Fibroblast of lung (primary cell): ENCODE measurements around the gene CNTNAP4. TPM values are rescaled to one million over a fixed set of nuclear protein-coding genes. Genes with fewer than 3 reads are reported as not detected.

Experiments used
- DNase-seq, 2 donors: peaks; one replicate each; pipeline versions ENCODE4 v3.0.0 to v3.0.0-alpha.2; 2010; ENCODE audit warnings: low read depth in 2 of 2
- H2AFZ ChIP-seq: 2 replicates; pipeline ENCODE4 v1.5.1; 2012; ENCODE audit warnings: low read length, control low read depth, inconsistent platforms
- H3K27ac ChIP-seq: 2 replicates; pipeline ENCODE4 v1.5.1; 2011; ENCODE audit warnings: low read length, control low read depth; ENCODE audit not compliant: insufficient read depth
- H3K27me3 ChIP-seq: 2 replicates; pipeline ENCODE4 v1.5.1; 2011; ENCODE audit warnings: mild to moderate bottlenecking, low read length; ENCODE audit not compliant: control insufficient read depth, insufficient read depth
- H3K36me3 ChIP-seq: 2 replicates; pipeline ENCODE4 v1.5.1; 2011; ENCODE audit warnings: low read length; ENCODE audit not compliant: control insufficient read depth, insufficient read depth
- H3K4me1 ChIP-seq: 2 replicates; pipeline ENCODE4 v1.5.1; 2011; ENCODE audit warnings: low read length; ENCODE audit not compliant: control insufficient read depth, insufficient read depth; ENCODE audit errors: extremely low read depth
- H3K4me2 ChIP-seq: 2 replicates; pipeline ENCODE4 v1.5.1; 2011; ENCODE audit warnings: low read length, control low read depth; ENCODE audit not compliant: insufficient read depth; ENCODE audit errors: extremely low read depth
- H3K4me3 ChIP-seq, 4 experiments: fragments of 200-600 bp in 1 of 4; sonication (generic) in 1 of 4; replicated peaks in 1 of 4; 2 replicates each; pipeline ENCODE4 v1.5.1; 2011 to 2016; ENCODE audit warnings: low read length in 4 of 4, low read depth in 3 of 4, mild to moderate bottlenecking in 3 of 4, control low read depth in 2 of 4, inconsistent platforms in 1 of 4, mixed read lengths in 1 of 4; ENCODE audit not compliant: insufficient read depth in 1 of 4; ENCODE audit errors: control extremely low read depth in 1 of 4
- H3K79me2 ChIP-seq: 2 replicates; pipeline ENCODE4 v1.5.1; 2012; ENCODE audit warnings: mild to moderate bottlenecking, low read length, inconsistent platforms; ENCODE audit not compliant: control insufficient read depth, insufficient read depth
- H3K9ac ChIP-seq: 2 replicates; pipeline ENCODE4 v1.5.1; 2011; ENCODE audit warnings: mild to moderate bottlenecking, low read length, control low read depth; ENCODE audit not compliant: insufficient read depth
- H3K9me3 ChIP-seq: 2 replicates; pipeline ENCODE4 v1.5.1; 2012; ENCODE audit warnings: low read depth, low read length; ENCODE audit not compliant: control insufficient read depth, insufficient read depth
- H4K20me1 ChIP-seq: 2 replicates; pipeline ENCODE4 v1.5.1; 2011; ENCODE audit warnings: low read length; ENCODE audit not compliant: control insufficient read depth, insufficient read depth; ENCODE audit errors: extremely low read depth
- CTCF ChIP-seq, 2 donors: IDR thresholded peaks in 1 of 2; conservative IDR thresholded peaks in 1 of 2; 1 replicate in 1 of 2; 2 replicates in 1 of 2; pipeline ENCODE4 v1.5.1; 2011 to 2012; ENCODE audit warnings: low read length in 2 of 2, control low read depth in 1 of 2, inconsistent platforms in 1 of 2, low read depth in 1 of 2, mild to moderate bottlenecking in 1 of 2
- EZH2 ChIP-seq: IDR thresholded peaks from 2 replicates; pipeline ENCODE4 v1.5.1; 2012; ENCODE audit warnings: low read length, control low read depth, mild to moderate bottlenecking; ENCODE audit errors: missing control alignments
- polyA plus RNA-seq, 2 donors: library from polyadenylated mRNA; depleted of rRNA in 1 of 2; stranded (reverse) in 1 of 2; unstranded in 1 of 2; fragments of >200 nt; gene quantifications; 2 replicates each; pipeline ENCODE4 v1.2.1, GENCODE V29; 2011 to 2012; ENCODE audit warnings: missing spikeins in 1 of 2
- total RNA-seq: library from RNA; depleted of rRNA; stranded (reverse); fragments of >200 nt; gene quantifications from 2 replicates; pipeline ENCODE4 v1.2.1, GENCODE V29; 2014

Gene CNTNAP4
- total and polyA plus RNA-seq, 2 donors (not counting 1 experiment from before 2014, with no cell fraction given), result not detected

GRCh38 chr16:76529120-76529519 lies 251.9 kb downstream of the CNTNAP4 start:
- Histone ChIP-seq H2AFZ (no peak overlapping the region), H3K9me3 (no peaks in the 10 kb centered on the region), H3K4me2 (no peak overlapping the region), H3K36me3 (no peaks in the 10 kb centered on the region), H3K4me3 (no peak overlapping the region), H3K79me2 (no peaks in the 10 kb centered on the region), H3K27me3 (no peaks in the 10 kb centered on the region), H4K20me1 (no peaks in the 10 kb centered on the region), H3K27ac (no peak overlapping the region), H3K9ac (no peak overlapping the region), H3K4me1 (no peaks in the 10 kb centered on the region)
- DNase-seq, result no peak
- TF ChIP-seq EZH2, result no peak
- no peak for TF ChIP-seq CTCF (conservative IDR thresholded peaks at IDR 0.05 in 1 of 2, IDR thresholded peaks at IDR 0.05 in 1 of 2; ENCODE audit: low read depth in 1 of 2, low read length in 2 of 2)

- Histone ChIP-seq H3K36me3 (no peaks in the 10 kb centered on the region), H3K9me3 (no peaks in the 10 kb centered on the region), H2AFZ (no peak overlapping the region), H4K20me1 (no peaks in the 10 kb centered on the region), H3K4me3 (no peak overlapping the region), H3K4me2 (no peak overlapping the region), H3K27ac (no peak overlapping the region), H3K79me2 (no peaks in the 10 kb centered on the region), H3K4me1 (no peaks in the 10 kb centered on the region), H3K27me3 (no peaks in the 10 kb centered on the region), H3K9ac (no peak overlapping the region)
- no peak for TF ChIP-seq EZH2
- TF ChIP-seq CTCF (conservative IDR thresholded peaks at IDR 0.05 in 1 of 2, IDR thresholded peaks at IDR 0.05 in 1 of 2; ENCODE audit: low read depth in 1 of 2, low read length in 2 of 2), result no peak
- no peak for DNase-seq
Observed at GRCh38 chr16:76531236-76531635, 254.0 kb downstream of the CNTNAP4 start.

GRCh38 chr16:76532188-76532973 lies 255.2 kb downstream of the CNTNAP4 start:
- H3K9ac ChIP-seq, result no peak overlapping the region
- no peak overlapping the region for H2AFZ ChIP-seq
- TF ChIP-seq EZH2 (no peak), CTCF (conservative IDR thresholded peaks at IDR 0.05 in 1 of 2, IDR thresholded peaks at IDR 0.05 in 1 of 2; ENCODE audit: low read depth in 1 of 2, low read length in 2 of 2) (no peak)
- H3K4me3 ChIP-seq, result no peak overlapping the region
- no peaks in the 10 kb centered on the region for H3K9me3 ChIP-seq
- H3K27me3 ChIP-seq, result no peaks in the 10 kb centered on the region
- H3K4me1 ChIP-seq, result no peaks in the 10 kb centered on the region
- H3K27ac ChIP-seq, result no peak overlapping the region
- no peak overlapping the region for H3K4me2 ChIP-seq
- H4K20me1 ChIP-seq, result no peaks in the 10 kb centered on the region
- no peaks in the 10 kb centered on the region for H3K36me3 ChIP-seq
- no peak for DNase-seq
- no peaks in the 10 kb centered on the region for H3K79me2 ChIP-seq
